Osteocyte (in vitro differentiated cells): Measurements from ENCODE around the gene NBPF1. TPM values are rescaled to one million over a fixed set of nuclear protein-coding genes. Genes with fewer than 3 reads are reported as not detected.
"Not testable (repeated sequence)": the region's sequence is repeated elsewhere in the genome, so short reads cannot be mapped to it uniquely, and the experiment has no call there.

Experiments used
- DNase-seq: peaks from one replicate; pipeline ENCODE4 v3.0.0; 2021; ENCODE audit warnings: mixed read lengths; ENCODE audit not compliant: unreplicated experiment; ENCODE audit errors: extremely low spot score
- H3K27ac Mint-ChIP-seq: one replicate; pipeline ENCODE4 v1.8.0; 2021; ENCODE audit warnings: mild to moderate bottlenecking, mixed read lengths; ENCODE audit not compliant: unreplicated experiment
- H3K27me3 Mint-ChIP-seq: one replicate; pipeline ENCODE4 v1.8.0; 2021; ENCODE audit warnings: mixed read lengths; ENCODE audit not compliant: unreplicated experiment
- H3K36me3 Mint-ChIP-seq: one replicate; pipeline ENCODE4 v1.8.0; 2021; ENCODE audit warnings: mixed read lengths; ENCODE audit not compliant: unreplicated experiment
- H3K4me1 Mint-ChIP-seq: one replicate; pipeline ENCODE4 v1.8.0; 2021; ENCODE audit warnings: mixed read lengths; ENCODE audit not compliant: unreplicated experiment
- H3K4me3 Mint-ChIP-seq: one replicate; pipeline ENCODE4 v1.8.0; 2021; ENCODE audit warnings: mild to moderate bottlenecking, moderate library complexity, mixed read lengths; ENCODE audit not compliant: unreplicated experiment
- H3K9me3 Mint-ChIP-seq: one replicate; pipeline ENCODE4 v1.8.0; 2021; ENCODE audit warnings: mixed read lengths; ENCODE audit not compliant: unreplicated experiment
- total RNA-seq: library from RNA; stranded (reverse); gene quantifications from 2 replicates; pipeline ENCODE4 v1.2.1, GENCODE V29; 2021
- TF ChIP-seq, protein P1 (sequence below): fragments of 200-600 bp; sonication (generic); IDR thresholded peaks from 2 replicates; pipeline ENCODE4 v1.5.0; 2021; ENCODE audit warnings: antibody characterized with exemption, mild to moderate bottlenecking, moderate library complexity

Gene NBPF1
- total RNA-seq, 1 donor from 2014 or later = 50.1 TPM

DNA sequence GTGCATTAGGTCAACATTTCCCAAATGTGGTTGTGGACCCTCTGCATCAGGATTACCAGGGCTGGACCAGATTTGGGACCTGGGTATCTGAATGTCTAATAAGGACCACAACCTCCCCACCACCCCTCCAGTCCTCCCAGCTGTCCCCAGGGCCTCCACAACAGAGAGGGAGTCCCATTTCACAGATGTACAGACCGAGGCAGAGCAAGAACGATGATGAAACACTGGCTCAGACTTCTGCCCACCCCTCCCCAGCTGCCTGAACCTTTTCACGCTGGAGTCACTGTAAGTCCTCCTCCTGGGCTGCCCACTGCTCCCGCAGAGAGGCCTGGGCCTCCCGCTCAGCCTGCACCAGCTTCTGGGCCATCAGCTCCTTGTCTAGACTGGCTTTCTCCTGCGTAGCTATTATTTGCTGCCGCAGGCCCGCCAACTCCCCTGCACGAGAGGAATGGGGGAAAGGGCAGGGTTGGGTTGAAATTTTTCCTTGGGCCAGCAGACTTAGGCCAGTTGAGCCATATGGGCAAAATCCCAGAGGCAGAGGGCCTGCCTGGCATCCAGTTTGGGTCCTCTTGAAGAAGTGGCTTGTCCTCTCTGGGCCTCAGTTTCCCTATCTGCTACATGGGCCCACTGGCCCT lies 8.4 kb upstream of the NBPF1 start:
- not testable (repeated sequence) for H3K4me1 Mint-ChIP-seq, H3K27ac Mint-ChIP-seq, H3K9me3 Mint-ChIP-seq, H3K27me3 Mint-ChIP-seq, H3K4me3 Mint-ChIP-seq
- peaks cover 11% of the 10 kb centered on the region for H3K36me3 Mint-ChIP-seq
- DNase-seq = peak; percentile 89

DNA sequence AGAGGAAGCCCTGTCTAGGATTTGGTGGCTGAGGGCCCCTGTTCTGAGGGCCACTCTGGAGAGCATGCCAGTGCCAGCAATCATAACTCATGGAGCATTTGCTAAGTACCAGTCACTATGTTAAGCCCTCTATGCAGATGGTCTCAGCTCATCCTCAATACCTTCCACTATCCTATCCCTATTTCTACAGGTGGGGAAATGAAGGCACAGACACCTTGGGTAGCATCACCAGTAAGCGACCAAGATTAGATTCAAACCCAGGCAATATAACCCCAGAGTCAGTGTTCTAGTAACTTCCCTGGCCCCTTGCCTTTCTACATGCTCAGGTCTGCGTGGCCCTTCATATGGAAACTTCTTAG lies 7.9 kb upstream of the NBPF1 start:
- DNase-seq = no peak
- Mint-ChIP-seq H3K4me1 (no peaks in the 10 kb centered on the region), H3K9me3 (no peaks in the 10 kb centered on the region), H3K36me3 (peaks cover 8% of the 10 kb centered on the region), H3K4me3 (no peak overlapping the region), H3K27me3 (no peaks in the 10 kb centered on the region), H3K27ac (no peak overlapping the region)
- TF ChIP-seq, protein P1, sequence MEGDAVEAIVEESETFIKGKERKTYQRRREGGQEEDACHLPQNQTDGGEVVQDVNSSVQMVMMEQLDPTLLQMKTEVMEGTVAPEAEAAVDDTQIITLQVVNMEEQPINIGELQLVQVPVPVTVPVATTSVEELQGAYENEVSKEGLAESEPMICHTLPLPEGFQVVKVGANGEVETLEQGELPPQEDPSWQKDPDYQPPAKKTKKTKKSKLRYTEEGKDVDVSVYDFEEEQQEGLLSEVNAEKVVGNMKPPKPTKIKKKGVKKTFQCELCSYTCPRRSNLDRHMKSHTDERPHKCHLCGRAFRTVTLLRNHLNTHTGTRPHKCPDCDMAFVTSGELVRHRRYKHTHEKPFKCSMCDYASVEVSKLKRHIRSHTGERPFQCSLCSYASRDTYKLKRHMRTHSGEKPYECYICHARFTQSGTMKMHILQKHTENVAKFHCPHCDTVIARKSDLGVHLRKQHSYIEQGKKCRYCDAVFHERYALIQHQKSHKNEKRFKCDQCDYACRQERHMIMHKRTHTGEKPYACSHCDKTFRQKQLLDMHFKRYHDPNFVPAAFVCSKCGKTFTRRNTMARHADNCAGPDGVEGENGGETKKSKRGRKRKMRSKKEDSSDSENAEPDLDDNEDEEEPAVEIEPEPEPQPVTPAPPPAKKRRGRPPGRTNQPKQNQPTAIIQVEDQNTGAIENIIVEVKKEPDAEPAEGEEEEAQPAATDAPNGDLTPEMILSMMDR = peak; percentile 47

DNA sequence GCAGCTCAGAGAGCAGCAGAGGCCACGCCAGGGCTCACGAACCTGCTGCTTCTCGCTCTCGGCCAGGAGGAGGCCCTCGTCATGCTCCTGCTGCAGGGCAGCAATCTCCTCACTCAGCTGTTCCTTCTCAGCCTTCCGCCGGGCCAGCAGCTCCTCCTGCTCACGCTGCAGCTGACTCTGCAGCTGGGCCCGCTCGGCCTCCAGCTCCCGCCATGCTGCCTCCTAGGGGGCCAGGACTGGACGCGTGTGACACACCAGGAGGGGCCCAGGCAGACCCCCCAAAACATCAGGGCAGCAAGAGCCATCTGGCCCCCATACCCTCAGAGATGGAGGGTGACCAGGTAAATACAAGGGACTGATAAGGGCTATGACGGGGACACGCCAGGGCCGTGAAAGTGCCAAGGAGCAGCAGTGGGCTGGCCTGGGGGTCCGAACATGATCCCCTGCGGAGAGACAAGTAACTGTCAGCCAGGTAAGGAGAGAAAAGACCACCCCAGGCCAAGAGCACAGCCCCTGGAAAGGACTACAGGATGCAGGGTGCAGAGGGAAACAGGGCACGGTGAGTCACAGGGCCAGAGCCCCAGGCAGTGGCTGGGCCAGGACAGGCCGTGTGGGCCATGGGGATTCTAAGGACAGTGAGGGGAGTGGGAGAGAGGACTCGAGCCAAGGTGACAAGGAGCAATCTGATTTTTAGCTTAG lies 6.6 kb upstream of the NBPF1 start:
- H3K9me3 Mint-ChIP-seq, H3K27ac Mint-ChIP-seq, H3K27me3 Mint-ChIP-seq, H3K36me3 Mint-ChIP-seq, H3K4me1 Mint-ChIP-seq, H3K4me3 Mint-ChIP-seq: not testable (repeated sequence)
- DNase-seq = peak; percentile 90

DNA sequence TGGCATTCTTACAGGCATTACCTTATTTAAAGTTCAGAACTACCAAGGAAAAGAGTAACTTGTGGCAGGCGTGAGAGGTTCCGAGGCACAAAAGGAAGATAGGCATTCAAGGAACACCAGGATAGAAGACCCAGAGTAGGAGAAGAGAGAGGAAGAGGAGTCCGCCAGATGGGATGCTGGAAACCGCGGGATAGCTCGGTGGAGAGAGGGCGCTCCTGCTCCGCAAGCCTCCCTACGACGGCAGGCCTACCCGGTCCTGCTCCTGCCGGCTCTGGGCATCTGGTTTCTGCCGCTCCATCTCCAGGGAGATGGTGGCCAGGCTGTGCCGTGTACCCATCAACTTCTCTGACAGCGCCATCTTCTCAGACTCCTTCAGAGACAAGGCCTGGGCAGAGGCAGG lies 5.4 kb upstream of the NBPF1 start:
- H3K27me3 Mint-ChIP-seq = no peaks in the 10 kb centered on the region
- DNase-seq = peak; percentile 92
- TF ChIP-seq, protein P1 = no peak

DNA sequence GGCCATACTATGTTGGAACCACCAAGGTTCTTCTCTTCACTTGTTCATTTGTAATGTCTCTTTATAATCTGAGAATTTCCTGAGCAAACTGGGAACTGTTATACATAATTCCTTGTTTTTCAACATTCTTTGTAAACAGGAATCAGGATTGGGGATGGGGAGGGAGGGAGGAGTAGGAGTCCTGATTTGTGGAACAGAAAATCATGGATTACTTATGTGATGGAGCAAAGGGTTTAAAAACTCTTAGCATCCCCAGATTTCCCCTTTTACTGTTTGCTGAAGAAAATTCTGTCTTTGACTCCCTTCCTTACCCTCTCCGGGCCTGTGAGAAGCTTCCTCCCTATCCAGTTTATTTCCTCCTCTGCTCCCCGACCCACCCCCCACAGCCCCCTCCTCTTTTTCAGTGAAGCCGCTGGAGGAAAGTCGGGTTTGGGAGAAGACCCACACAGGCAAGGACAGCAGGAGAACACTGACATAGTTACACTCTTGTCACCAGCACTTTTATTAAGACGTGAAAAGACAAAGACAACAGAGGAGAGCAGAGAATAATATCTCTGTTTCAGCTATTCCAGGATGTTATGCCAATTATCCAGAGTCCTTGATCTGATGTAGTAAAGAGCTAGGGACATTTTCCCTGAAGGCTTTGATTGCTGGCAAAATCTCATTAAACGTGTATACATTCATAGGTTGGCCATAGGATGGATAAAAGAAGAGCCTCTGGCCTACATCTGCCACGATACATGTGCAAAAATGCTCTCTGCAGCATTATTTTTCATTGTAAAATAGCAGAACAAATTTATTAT lies 4.6 kb upstream of the NBPF1 start:
- Mint-ChIP-seq H3K36me3 (no peaks in the 10 kb centered on the region), H3K27me3 (no peaks in the 10 kb centered on the region), H3K4me3 (no peak overlapping the region), H3K27ac (no peak overlapping the region), H3K4me1 (no peaks in the 10 kb centered on the region), H3K9me3 (no peaks in the 10 kb centered on the region)
- TF ChIP-seq, protein P1 = no peak
- peak; percentile 80 for DNase-seq

More for the DNA sequence above, 5.4 kb upstream of the NBPF1 start:
- Mint-ChIP-seq H3K4me3 (no peak overlapping the region), H3K36me3 (no peaks in the 10 kb centered on the region), H3K27ac (no peak overlapping the region), H3K4me1 (no peaks in the 10 kb centered on the region), H3K9me3 (no peaks in the 10 kb centered on the region)

DNA sequence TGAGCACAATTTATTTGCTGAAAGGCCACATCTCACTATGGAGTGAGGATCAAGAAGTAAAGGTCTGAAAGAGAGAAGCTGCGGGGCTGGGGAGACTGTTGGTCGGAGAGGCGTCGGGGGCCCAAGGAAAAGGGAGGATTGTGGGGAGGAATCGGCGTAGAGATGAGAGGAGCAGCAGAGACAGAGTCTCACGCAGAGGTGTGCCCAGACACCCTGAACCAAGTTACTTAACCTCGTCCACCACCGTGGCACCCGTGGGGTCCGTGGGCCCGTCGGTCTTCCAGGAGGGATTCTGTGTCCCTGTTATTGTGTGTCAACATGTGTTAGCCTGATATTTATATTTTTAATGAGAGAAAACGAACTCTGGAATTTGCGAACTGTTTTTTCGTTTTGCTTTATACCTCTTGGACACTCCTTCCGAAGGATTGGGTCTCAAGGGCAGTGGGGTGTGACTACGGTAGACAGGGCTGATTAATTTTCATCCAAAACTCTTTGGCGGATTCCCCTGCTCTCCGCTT lies 3.8 kb upstream of the NBPF1 start:
- Mint-ChIP-seq H3K27me3 (no peaks in the 10 kb centered on the region), H3K4me1 (no peaks in the 10 kb centered on the region), H3K9me3 (no peaks in the 10 kb centered on the region), H3K27ac (no peak overlapping the region), H3K4me3 (no peak overlapping the region), H3K36me3 (no peaks in the 10 kb centered on the region)
- TF ChIP-seq, protein P1 = no peak
- peak; percentile 90 for DNase-seq
